ENCODE data around the gene ECHDC3.

GRCh38 chr10:11720260-11720741 is 21.9 kb upstream of the ECHDC3 start:
- TF ChIP-seq ETV6 (CRISPR knock-in tag; conservative IDR thresholded peaks at IDR 0.05): no peak
- TF ChIP-seq, protein P1, sequence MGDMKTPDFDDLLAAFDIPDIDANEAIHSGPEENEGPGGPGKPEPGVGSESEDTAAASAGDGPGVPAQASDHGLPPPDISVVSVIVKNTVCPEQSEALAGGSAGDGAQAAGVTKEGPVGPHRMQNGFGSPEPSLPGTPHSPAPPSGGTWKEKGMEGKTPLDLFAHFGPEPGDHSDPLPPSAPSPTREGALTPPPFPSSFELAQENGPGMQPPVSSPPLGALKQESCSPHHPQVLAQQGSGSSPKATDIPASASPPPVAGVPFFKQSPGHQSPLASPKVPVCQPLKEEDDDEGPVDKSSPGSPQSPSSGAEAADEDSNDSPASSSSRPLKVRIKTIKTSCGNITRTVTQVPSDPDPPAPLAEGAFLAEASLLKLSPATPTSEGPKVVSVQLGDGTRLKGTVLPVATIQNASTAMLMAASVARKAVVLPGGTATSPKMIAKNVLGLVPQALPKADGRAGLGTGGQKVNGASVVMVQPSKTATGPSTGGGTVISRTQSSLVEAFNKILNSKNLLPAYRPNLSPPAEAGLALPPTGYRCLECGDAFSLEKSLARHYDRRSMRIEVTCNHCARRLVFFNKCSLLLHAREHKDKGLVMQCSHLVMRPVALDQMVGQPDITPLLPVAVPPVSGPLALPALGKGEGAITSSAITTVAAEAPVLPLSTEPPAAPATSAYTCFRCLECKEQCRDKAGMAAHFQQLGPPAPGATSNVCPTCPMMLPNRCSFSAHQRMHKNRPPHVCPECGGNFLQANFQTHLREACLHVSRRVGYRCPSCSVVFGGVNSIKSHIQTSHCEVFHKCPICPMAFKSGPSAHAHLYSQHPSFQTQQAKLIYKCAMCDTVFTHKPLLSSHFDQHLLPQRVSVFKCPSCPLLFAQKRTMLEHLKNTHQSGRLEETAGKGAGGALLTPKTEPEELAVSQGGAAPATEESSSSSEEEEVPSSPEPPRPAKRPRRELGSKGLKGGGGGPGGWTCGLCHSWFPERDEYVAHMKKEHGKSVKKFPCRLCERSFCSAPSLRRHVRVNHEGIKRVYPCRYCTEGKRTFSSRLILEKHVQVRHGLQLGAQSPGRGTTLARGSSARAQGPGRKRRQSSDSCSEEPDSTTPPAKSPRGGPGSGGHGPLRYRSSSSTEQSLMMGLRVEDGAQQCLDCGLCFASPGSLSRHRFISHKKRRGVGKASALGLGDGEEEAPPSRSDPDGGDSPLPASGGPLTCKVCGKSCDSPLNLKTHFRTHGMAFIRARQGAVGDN (CRISPR knock-in tag; IDR thresholded peaks at IDR 0.05): no peak

Data from HepG2 (cell line).